ENCODE measurements around the gene DSCAM.

GRCh38 chr21:40029888-40030287 is 817.1 kb downstream of the DSCAM start:
- TF ChIP-seq, protein P1, sequence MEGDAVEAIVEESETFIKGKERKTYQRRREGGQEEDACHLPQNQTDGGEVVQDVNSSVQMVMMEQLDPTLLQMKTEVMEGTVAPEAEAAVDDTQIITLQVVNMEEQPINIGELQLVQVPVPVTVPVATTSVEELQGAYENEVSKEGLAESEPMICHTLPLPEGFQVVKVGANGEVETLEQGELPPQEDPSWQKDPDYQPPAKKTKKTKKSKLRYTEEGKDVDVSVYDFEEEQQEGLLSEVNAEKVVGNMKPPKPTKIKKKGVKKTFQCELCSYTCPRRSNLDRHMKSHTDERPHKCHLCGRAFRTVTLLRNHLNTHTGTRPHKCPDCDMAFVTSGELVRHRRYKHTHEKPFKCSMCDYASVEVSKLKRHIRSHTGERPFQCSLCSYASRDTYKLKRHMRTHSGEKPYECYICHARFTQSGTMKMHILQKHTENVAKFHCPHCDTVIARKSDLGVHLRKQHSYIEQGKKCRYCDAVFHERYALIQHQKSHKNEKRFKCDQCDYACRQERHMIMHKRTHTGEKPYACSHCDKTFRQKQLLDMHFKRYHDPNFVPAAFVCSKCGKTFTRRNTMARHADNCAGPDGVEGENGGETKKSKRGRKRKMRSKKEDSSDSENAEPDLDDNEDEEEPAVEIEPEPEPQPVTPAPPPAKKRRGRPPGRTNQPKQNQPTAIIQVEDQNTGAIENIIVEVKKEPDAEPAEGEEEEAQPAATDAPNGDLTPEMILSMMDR (IDR thresholded peaks at IDR 0.05) = no peak
- TF ChIP-seq POLR2A (IDR thresholded peaks at IDR 0.05) = no peak

Measured in gastroesophageal sphincter (tissue), 3 donors.